HFF-Myc (cell line): Measurements from ENCODE around the gene TPRX1.
"Not testable (repeated sequence)": the region's sequence is repeated elsewhere in the genome, so short reads cannot be mapped to it uniquely, and the experiment has no call there.

ENCODE experiments used
- DNase-seq: peaks from one replicate; pipeline ENCODE4 v3.0.0-alpha.2; 2011; ENCODE audit warnings: low read depth; ENCODE audit errors: extremely low read depth
- H3K4me3 ChIP-seq: replicated peaks from 2 replicates; pipeline ENCODE4 v1.5.1; 2011; ENCODE audit warnings: low read depth, mild to moderate bottlenecking, control low read depth, low read length
- TF ChIP-seq, protein P1 (sequence below): IDR thresholded peaks from 2 replicates; pipeline ENCODE4 v1.5.1; 2012; ENCODE audit warnings: mild to moderate bottlenecking, low read depth, low read length, control low read depth; ENCODE audit errors: missing control alignments

TPRX1 gene

DNA sequence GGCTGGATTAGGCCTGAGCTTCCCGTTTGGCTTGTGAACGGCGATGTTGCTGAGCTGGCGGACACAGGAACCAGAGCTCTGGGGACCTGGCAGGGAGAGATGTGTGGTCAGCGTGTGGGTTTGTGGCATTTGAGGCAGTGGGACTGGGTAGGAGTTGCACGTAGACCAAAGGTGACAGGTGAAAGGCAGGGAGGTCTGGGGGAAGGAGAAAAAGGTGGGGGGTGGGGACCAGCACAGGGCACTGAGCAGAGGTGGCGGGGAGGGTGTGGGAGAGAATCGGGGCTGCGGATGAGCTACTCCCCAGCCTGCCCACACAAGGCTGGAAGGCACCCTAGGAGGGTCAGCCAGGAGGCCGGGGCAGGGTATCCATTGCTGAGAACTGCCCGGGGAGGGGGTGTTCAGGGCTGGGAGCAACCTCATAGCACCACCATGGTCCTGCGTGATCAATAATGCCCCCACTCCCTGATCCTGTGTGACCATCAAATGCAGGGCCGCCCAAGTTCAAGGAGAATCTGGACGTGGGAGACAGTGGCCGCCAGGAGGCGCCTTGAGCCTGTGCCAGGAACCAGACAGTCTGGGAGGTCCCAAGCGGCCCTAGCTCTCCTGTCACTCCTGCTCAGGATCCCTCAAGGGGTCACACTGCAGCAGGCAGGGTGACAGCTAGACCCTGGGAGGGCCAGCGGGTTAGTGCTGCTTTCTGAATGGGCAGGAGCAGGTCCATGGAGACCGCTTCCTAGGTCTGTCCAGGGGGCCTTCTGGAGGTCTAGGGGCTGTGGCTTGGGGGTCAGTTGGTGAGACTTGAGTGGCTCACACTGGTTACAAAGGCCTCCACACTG is 38.6 kb downstream of the TPRX1 start:
- H3K4me3 ChIP-seq = no peak overlapping the region
- DNase-seq = no peak
- TF ChIP-seq, protein P1, sequence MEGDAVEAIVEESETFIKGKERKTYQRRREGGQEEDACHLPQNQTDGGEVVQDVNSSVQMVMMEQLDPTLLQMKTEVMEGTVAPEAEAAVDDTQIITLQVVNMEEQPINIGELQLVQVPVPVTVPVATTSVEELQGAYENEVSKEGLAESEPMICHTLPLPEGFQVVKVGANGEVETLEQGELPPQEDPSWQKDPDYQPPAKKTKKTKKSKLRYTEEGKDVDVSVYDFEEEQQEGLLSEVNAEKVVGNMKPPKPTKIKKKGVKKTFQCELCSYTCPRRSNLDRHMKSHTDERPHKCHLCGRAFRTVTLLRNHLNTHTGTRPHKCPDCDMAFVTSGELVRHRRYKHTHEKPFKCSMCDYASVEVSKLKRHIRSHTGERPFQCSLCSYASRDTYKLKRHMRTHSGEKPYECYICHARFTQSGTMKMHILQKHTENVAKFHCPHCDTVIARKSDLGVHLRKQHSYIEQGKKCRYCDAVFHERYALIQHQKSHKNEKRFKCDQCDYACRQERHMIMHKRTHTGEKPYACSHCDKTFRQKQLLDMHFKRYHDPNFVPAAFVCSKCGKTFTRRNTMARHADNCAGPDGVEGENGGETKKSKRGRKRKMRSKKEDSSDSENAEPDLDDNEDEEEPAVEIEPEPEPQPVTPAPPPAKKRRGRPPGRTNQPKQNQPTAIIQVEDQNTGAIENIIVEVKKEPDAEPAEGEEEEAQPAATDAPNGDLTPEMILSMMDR = peak; percentile 90

DNA sequence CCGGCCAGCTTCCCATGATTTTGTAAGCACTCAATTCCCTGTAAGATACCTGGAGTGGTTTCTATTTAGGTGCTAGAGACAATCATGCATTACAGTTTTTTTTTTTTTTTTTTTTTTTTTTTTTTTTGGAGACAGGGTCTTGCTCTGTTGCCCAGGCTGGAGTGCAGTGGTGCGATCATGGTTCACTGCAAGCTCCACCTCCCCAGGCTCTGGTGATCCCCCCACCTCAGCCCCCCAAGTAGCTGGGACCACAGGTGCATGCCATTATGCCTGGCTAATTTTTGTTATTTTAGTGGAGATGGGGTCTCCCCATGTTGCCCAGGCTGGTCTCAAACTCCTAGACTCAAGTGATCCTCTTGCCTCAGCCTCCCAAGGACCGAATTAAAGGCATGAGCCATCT is 39.6 kb downstream of the TPRX1 start:
- not testable (repeated sequence) for H3K4me3 ChIP-seq, DNase-seq

DNA sequence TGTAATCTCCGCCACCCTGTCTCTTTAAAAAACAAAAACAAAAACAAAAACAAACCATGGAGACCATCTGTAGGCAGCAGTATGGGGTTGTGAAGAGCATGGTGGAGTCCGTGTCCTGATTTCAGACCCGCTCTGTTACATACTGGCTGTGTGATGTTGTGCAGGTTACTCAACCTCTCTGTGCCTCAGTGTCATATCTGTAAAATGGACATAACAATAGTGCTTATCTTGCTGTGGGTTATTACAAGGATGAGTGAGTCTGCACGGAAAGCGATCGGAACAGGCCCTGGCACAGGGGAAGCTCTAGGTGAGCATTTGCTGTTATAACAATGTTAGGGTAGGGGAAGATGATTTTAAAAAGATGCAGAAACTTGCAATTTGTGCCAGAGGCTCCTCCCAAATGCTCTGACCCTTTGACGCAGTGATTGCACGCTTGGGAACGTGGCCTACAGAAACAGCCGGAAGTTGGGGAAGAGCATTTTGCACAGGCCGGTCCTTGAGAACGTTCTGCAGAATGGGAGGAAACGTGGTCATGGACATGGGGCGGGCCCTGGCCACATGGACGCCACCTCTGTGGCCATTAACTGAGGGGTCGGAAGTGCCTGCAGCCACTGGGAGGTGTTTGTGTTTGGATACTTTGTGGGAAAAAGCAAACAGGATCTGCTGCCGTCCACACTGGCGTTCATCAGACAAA is 41.6 kb downstream of the TPRX1 start:
- TF ChIP-seq, protein P1 = no peak
- no peak for DNase-seq

DNA sequence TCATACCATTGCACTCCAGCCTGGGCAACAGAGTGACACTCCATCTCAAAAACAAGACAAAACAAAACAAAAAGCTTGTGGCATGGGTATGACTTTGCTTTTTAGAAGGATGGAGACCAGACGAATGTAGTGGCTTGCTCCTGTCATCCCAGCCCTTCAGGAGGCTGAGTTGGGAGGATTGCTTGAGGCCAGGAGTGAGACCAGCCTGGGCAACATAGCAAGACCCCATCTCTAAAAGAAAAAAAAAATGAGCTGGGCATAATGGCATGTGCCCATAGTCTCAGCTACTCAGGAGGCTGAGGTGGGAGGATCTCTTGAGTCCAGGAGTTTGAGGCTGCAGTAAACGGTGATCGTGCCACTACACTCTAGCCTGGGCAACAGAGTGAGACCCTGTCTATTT is 42.2 kb downstream of the TPRX1 start:
- H3K4me3 ChIP-seq = no peak overlapping the region
- TF ChIP-seq, protein P1 = no peak
- DNase-seq = no peak

More for the DNA sequence above, 41.6 kb downstream of the TPRX1 start:
- no peak overlapping the region for H3K4me3 ChIP-seq

DNA sequence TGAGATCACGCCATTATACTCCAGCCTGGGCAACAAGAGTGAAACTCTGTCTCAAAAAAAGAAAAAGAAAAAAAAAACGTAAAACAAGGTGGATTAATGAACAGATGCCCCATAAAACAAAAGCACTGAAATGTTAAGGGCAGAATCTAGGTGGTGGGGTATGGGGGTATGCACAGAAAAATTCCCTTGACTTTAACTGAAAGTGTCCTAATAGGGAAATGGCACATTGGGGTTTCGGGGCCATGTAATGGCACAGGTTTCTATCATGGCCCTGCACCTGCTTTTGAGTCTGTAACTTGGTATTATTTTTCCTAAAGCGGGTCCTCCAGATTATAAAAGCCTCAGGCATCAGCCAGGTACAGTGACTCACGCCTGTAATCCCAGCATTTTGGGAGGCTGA is 42.8 kb downstream of the TPRX1 start:
- DNase-seq = no peak
- TF ChIP-seq, protein P1 = no peak
- no peak overlapping the region for H3K4me3 ChIP-seq

DNA sequence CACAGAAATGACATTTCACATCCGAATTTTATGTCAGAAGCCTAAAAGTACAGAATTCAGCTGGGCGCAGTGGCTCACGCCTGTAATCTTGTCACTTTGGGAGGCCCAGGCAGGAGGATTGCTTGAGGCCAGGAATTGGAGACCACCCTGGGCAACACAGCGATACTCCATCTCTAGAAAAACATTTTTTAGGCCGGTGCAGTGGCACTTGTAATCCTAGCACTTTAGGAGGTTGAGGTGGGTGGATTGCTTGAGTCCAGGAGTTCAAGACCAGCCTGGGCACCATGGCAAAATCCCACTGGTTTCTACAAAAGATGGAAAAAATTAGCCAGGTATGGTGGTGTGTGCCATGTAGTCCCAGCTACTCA is 43.7 kb downstream of the TPRX1 start:
- no peak for DNase-seq
- H3K4me3 ChIP-seq = no peak overlapping the region
- TF ChIP-seq, protein P1 = no peak

DNA sequence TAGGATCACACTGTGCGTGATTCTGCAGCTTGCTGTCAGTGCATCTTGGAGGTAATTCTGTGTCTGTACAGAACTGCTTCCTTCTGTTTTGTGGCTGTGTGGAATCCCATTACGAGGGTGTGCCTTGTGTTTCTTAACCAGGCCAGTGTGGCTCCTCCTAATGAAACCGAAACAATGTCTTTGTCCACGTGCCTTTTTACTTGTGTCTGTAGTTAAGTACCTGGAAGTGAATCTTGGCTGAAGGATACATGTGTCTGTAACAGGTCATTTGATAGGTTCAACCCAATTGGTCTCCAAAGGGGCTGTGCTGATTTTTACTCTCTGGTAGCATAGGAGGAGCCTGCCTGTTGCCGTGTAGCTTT is 45.9 kb downstream of the TPRX1 start:
- H3K4me3 ChIP-seq = no peak overlapping the region
- TF ChIP-seq, protein P1 = no peak
- no peak for DNase-seq
